Common myeloid progenitor, CD34-positive (primary cell): ENCODE measurements around the gene SDK2.
"Not testable (repeated sequence)": the region's sequence is repeated elsewhere in the genome, so short reads cannot be mapped to it uniquely, and the experiment has no call there.

Source experiments
- CTCF ChIA-PET: fragments of 350-600 bp; sonication (Branson Sonifier 250); formaldehyde crosslinking; loops from one replicate; lab custom pipeline; 2021; ENCODE audit warnings: antibody characterized with exemption; lab: Charles Lee
- POLR2A ChIA-PET: fragments of 350-600 bp; sonication (Branson Sonifier 250); formaldehyde crosslinking; loops from one replicate; lab custom pipeline; 2021; ENCODE audit warnings: antibody characterized with exemption; lab: Charles Lee
- DNase-seq, 3 donors: peaks; one replicate each; pipeline versions ENCODE4 v3.0.0 to v3.0.0-alpha.2; 2013
- H3K27ac ChIP-seq, 2 experiments: 1 replicate in 1 of 2; 2 replicates in 1 of 2; pipeline ENCODE4 v1.7.0; 2013; ENCODE audit warnings: inconsistent platforms in 2 of 2, low read length in 2 of 2, mild to moderate bottlenecking in 2 of 2, low read depth in 1 of 2, moderate library complexity in 1 of 2; ENCODE audit not compliant: severe bottlenecking in 2 of 2, insufficient read depth in 1 of 2, poor library complexity in 1 of 2
- H3K27me3 ChIP-seq, 5 experiments: replicated peaks in 2 of 5; 1 replicate in 3 of 5; 2 replicates in 2 of 5; pipeline versions ENCODE4 v1.6.1 to v1.7.0; 2013; ENCODE audit warnings: low read length in 4 of 5, mild to moderate bottlenecking in 2 of 5, moderate library complexity in 2 of 5, inconsistent platforms in 1 of 5; ENCODE audit not compliant: insufficient read depth in 5 of 5, control insufficient read depth in 4 of 5
- H3K36me3 ChIP-seq, 4 experiments: 1 replicate in 2 of 4; 2 replicates in 2 of 4; pipeline versions ENCODE4 v1.6.1 to v1.7.0; 2013; ENCODE audit warnings: low read length in 3 of 4, control low read depth in 1 of 4, mild to moderate bottlenecking in 1 of 4; ENCODE audit not compliant: control insufficient read depth in 4 of 4, insufficient read depth in 4 of 4
- H3K4me1 ChIP-seq, 4 experiments: 1 replicate in 3 of 4; 2 replicates in 1 of 4; pipeline versions ENCODE4 v1.6.1 to v1.7.1; 2013; ENCODE audit warnings: low read length in 3 of 4, mild to moderate bottlenecking in 3 of 4, control low read depth in 1 of 4, inconsistent platforms in 1 of 4, moderate library complexity in 1 of 4; ENCODE audit not compliant: control insufficient read depth in 4 of 4, insufficient read depth in 4 of 4; ENCODE audit errors: control extremely low read depth in 1 of 4
- H3K4me3 ChIP-seq, 7 experiments: 1 replicate in 4 of 7; 2 replicates in 3 of 7; pipeline versions ENCODE4 v1.5.1 to v1.7.0; 2013; ENCODE audit warnings: mild to moderate bottlenecking in 7 of 7, low read length in 6 of 7, moderate library complexity in 6 of 7, inconsistent platforms in 2 of 7, low read depth in 2 of 7, control low read depth in 1 of 7; ENCODE audit not compliant: insufficient read depth in 4 of 7, control insufficient read depth in 1 of 7; ENCODE audit errors: extremely low read depth in 1 of 7
- H3K9me3 ChIP-seq, 5 experiments: 1 replicate in 4 of 5; 2 replicates in 1 of 5; pipeline versions ENCODE4 v1.6.1 to v1.7.1; 2013; ENCODE audit warnings: low read length in 4 of 5, mild to moderate bottlenecking in 2 of 5, inconsistent platforms in 1 of 5, low read depth in 1 of 5, moderate library complexity in 1 of 5; ENCODE audit not compliant: control insufficient read depth in 4 of 5, insufficient read depth in 2 of 5; ENCODE audit errors: control extremely low read depth in 1 of 5
- WGBS: methylation state at CpG from one replicate; pipeline ENCODE4 v1.1.5; 2013; ENCODE audit not compliant: insufficient coverage; 5-methylcytosine and 5-hydroxymethylcytosine counted together

SDK2 gene

GRCh38 chr17:73478334-73478733 is 165.9 kb downstream of the SDK2 start:
- no peak overlapping the region for H3K27ac ChIP-seq
- ChIA-PET POLR2A (no interaction called here), CTCF (interaction anchor here (0.8 kb wide), 1 partner anchor 289 kb away, joined by 3 read pairs; no protein-coding TSS in a partner anchor)
- 87% methylated on average over 11 of the region's 11 CpGs for WGBS
- H3K4me3 ChIP-seq, result no peak overlapping the region
- H3K27me3 ChIP-seq, result no peaks in the 10 kb centered on the region
- H3K9me3 ChIP-seq, result no peaks in the 10 kb centered on the region
- H3K4me1 ChIP-seq, result peaks cover 0 to 68% (median 33%) of the 10 kb centered on the region in 4 experiments
- H3K36me3 ChIP-seq, result no peaks in the 10 kb centered on the region
- DNase-seq, result no peak

GRCh38 chr17:73476890-73477350 is 167.3 kb downstream of the SDK2 start:
- 93% methylated on average over 9 of the region's 13 CpGs for WGBS
- Histone ChIP-seq H3K9me3 (peaks cover 0 to 7% (median 0%) of the 10 kb centered on the region in 5 experiments), H3K27ac (no peak overlapping the region), H3K4me3 (no peak overlapping the region), H3K4me1 (peaks cover 0 to 55% (median 27%) of the 10 kb centered on the region in 4 experiments), H3K27me3 (no peaks in the 10 kb centered on the region), H3K36me3 (no peaks in the 10 kb centered on the region)
- ChIA-PET CTCF (no interaction called here), POLR2A (no interaction called here)
- no peak for DNase-seq

DNA sequence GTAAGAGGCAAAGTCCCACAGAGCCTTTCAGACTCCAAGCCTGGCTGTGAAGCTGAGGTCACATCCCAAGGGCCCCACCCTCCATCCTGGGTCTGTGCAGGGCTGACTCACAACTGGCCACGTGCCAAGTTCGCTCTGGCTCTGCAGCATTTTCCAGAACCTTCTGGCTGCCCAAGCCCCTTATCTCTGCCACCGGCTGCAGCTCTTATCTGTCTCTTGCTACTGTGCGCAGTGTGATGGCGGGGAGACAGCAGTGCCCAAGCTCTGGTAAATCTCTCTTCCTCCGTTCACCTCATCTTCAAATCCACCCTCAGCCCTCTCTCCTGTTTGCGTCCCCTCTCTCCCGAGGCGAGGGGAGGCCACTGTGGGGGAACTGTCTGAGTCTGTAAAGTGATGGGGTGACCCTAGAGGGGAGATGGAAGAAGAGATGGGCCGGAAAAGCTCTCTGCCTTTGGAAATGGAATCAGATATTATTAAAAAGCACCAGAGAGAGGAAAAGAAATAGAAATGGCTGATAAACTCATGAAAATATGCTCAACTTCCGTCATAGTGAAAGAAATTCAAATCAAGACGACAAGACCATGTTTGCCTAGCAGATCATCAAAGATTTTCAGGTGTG is 169.8 kb downstream of the SDK2 start:
- Histone ChIP-seq H3K36me3 (no peaks in the 10 kb centered on the region), H3K27me3 (no peaks in the 10 kb centered on the region), H3K27ac (peak overlapping the region in 1 of 2 experiments; percentile 46), H3K4me1 (peaks cover 0 to 39% (median 19%) of the 10 kb centered on the region in 4 experiments), H3K9me3 (peaks cover 0 to 7% (median 0%) of the 10 kb centered on the region in 5 experiments), H3K4me3 (peak overlapping the region in 1 of 7 experiments; percentile 25)
- ChIA-PET POLR2A (interaction anchor here (0.7 kb wide), 1 partner anchor 29 kb away, joined by 3 read pairs; no protein-coding TSS in a partner anchor), CTCF (interaction anchor here (1.6 kb wide), 1 partner anchor 44 kb away, joined by 7 read pairs; no protein-coding TSS in a partner anchor)
- WGBS, result 12% methylated on average over 6 of the region's 12 CpGs
- peak; percentile 94 to 97 (median 97) for DNase-seq

DNA sequence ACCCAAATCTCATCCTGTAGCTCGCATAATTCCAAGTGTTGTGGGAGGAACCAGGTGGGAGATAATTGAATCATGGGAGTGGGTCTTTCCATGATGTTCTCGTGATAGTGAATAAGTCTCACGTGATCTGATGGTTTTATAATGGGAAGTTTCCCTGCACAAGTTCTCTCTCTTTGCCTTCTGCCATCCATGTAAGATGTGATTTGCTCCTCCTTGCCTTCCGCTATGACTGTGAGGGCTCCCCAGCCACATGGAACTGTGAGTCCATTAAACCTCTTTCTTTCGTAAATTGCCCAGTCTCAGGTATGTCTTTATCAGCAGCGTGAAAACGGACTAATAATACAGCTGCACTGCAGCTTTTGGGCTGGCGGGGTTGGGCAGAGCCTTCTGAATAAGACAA is 171.5 kb downstream of the SDK2 start:
- CTCF ChIA-PET, H3K27me3 ChIP-seq, H3K36me3 ChIP-seq, DNase-seq, POLR2A ChIA-PET, H3K27ac ChIP-seq, H3K4me3 ChIP-seq, H3K9me3 ChIP-seq: not testable (repeated sequence)
- 83% methylated on average over 6 of the region's 8 CpGs for WGBS
- peaks cover 0 to 27% (median 13%) of the 10 kb centered on the region in 4 experiments for H3K4me1 ChIP-seq

DNA sequence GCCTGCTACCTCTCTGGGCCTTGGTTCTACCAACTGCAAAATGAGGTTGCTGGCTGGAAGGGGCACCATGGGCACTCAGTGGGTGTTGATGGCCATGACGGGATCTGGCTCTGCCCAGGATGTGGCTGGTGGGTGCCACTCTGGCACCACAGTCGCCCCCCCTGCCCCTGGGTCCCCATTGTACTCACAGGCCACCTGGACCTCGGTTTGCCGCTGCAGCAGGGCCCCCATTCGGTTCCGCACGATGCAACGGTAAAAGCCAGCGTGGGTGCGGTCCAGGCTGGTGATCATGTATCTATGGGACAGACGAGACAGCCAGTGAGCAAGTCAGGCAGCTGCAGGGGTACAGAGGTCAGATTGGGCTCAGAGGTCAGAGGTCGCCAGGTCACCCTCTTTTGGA is 172.3 kb downstream of the SDK2 start:
- WGBS, result 99% methylated on average over 12 of the region's 12 CpGs
- Histone ChIP-seq H3K27ac (no peak overlapping the region), H3K4me1 (peaks cover 0 to 22% (median 10%) of the 10 kb centered on the region in 4 experiments), H3K9me3 (peaks cover 0 to 7% (median 0%) of the 10 kb centered on the region in 5 experiments), H3K36me3 (no peaks in the 10 kb centered on the region), H3K27me3 (no peaks in the 10 kb centered on the region), H3K4me3 (no peak overlapping the region)
- DNase-seq, result no peak
- ChIA-PET POLR2A (no interaction called here), CTCF (no interaction called here)

DNA sequence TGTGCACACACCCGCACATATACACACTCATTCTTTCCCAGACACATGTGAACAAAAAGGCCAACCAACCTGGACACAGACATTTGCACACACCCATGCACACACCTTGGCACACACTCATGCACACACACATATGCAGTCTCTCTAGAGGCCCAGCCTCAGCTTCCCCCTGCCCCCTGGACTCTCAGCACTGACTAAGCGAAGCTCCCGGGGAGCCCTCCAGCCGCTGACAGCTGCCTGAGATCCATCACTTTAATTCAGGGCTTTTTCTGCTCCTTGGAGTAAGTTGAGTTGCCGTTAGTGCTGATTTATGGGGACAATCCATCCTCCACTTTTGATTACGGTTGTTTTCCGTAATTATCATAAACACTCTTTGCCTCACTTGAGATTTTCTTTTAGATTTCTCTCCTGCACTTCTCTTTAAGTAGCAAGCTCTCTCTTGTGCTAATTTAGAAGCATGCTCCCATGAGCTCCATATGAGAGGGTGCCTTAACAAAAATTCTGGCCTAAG is 173.9 kb downstream of the SDK2 start:
- POLR2A ChIA-PET, result no interaction called here
- WGBS, result 85% methylated on average over 6 of the region's 7 CpGs
- no peak overlapping the region for H3K4me3 ChIP-seq
- peaks cover 0 to 27% (median 9%) of the 10 kb centered on the region in 4 experiments for H3K4me1 ChIP-seq
- peaks cover 0 to 7% (median 0%) of the 10 kb centered on the region in 5 experiments for H3K9me3 ChIP-seq
- no peaks in the 10 kb centered on the region for H3K27me3 ChIP-seq
- no peak for DNase-seq
- CTCF ChIA-PET, result interaction anchor here (2.3 kb wide), 1 partner anchor 17 kb away, joined by 5 read pairs; no protein-coding TSS in a partner anchor
- no peak overlapping the region for H3K27ac ChIP-seq
- no peaks in the 10 kb centered on the region for H3K36me3 ChIP-seq

DNA sequence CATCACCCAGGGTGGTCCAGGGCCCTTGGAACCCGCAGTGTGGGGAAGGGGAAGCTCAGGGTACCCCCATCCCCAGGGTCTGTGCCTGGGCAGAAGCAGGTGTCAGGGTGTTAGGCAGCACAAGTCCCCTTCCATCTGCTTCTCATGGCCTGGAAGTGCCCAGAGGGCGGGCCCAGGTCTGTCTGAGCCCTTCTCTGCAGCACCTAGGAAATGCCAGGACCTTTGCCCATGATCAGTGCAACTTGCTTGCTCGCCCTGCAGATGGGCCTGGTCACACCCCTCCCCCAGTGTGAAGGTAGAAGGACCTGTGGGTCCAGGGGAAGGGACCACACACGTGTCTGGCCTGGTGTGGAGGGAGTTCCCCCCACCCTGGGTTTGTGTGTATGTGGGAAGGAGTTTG is 174.9 kb downstream of the SDK2 start:
- Histone ChIP-seq H3K4me1 (peaks cover 0 to 28% (median 9%) of the 10 kb centered on the region in 4 experiments), H3K27me3 (no peaks in the 10 kb centered on the region), H3K36me3 (no peaks in the 10 kb centered on the region), H3K9me3 (peaks cover 0 to 7% (median 0%) of the 10 kb centered on the region in 5 experiments), H3K27ac (no peak overlapping the region), H3K4me3 (no peak overlapping the region)
- WGBS, result 100% methylated on average over 1 of the region's 4 CpGs
- CTCF ChIA-PET, result interaction anchor here (2.3 kb wide), 1 partner anchor 16 kb away, joined by 5 read pairs; no protein-coding TSS in a partner anchor
- POLR2A ChIA-PET, result no interaction called here
- DNase-seq, result no peak
